Measurements from ENCODE around the gene TSPAN17. TPM values are rescaled to one million over a fixed set of nuclear protein-coding genes. Genes with fewer than 3 reads are reported as not detected.

Gene TSPAN17
- total and polyA plus RNA-seq, 10 of the 15 experiments (the other 5 are each of a cell fraction or from before 2014, with no cell fraction given): 0.24 to 17.1 (median 10.4) TPM

- no peak for TF ChIP-seq HCFC1 (IDR thresholded peaks at IDR 0.05; ENCODE audit: low read length)
- TF ChIP-seq BCL3 (IDR thresholded peaks at IDR 0.05; ENCODE audit: borderline replicate concordance, insufficient read depth, low read depth, low read length, poor library complexity, severe bottlenecking): no peak
- TF ChIP-seq TCF3 (IDR thresholded peaks at IDR 0.05; ENCODE audit: borderline replicate concordance, insufficient read depth, low read depth, low read length): 0 out of 2 replicates have a peak, but pooled peaks have one; percentile 47
- TF ChIP-seq RUNX3 (IDR thresholded peaks at IDR 0.05; ENCODE audit: low read length): peak; percentile 13; the same call in 1 of the 2 replicates
- peak; percentile 3 to 76; a peak in 2 of 4 replicates for TF ChIP-seq BHLHE40 (IDR thresholded peaks at IDR 0.05; ENCODE audit: borderline replicate concordance in 1 of 2, low read depth in 2 of 2, low read length in 1 of 2)
- TF ChIP-seq SRF (IDR thresholded peaks at IDR 0.05; ENCODE audit: low read depth in 2 of 2, low read length in 2 of 2): peak in 1 of 2 experiments; percentile 8; a peak in 1 of 4 replicates
- no peak for TF ChIP-seq SREBF2 (IDR thresholded peaks at IDR 0.05; ENCODE audit: low read length)
- TF ChIP-seq RCOR1 (conservative IDR thresholded peaks at IDR 0.05; ENCODE audit: low read depth, low read length): no peak
- TF ChIP-seq ZNF592 (IDR thresholded peaks at IDR 0.05): no peak
- TF ChIP-seq FOS (IDR thresholded peaks at IDR 0.05; ENCODE audit: borderline replicate concordance, extremely low read depth, insufficient read length): no peak
- no peak for TF ChIP-seq KDM1A (IDR thresholded peaks at IDR 0.05; ENCODE audit: borderline replicate concordance)
- no peak for TF ChIP-seq HSF1 (IDR thresholded peaks at IDR 0.05; ENCODE audit: low read depth, low read length)
- no peak; the same call in 1 of the 2 replicates for TF ChIP-seq MAX (IDR thresholded peaks at IDR 0.05; ENCODE audit: low read depth, low read length)
- TF ChIP-seq GABPA (IDR thresholded peaks at IDR 0.05; ENCODE audit: low read depth): no peak
- TF ChIP-seq CBFB (IDR thresholded peaks at IDR 0.05; ENCODE audit: low read depth): no peak
- peak; percentile 5; the same call in 1 of the 2 replicates for TF ChIP-seq SMC3 (IDR thresholded peaks at IDR 0.05; ENCODE audit: borderline replicate concordance, low read length)
- TF ChIP-seq JUNB (IDR thresholded peaks at IDR 0.05): no peak
- TF ChIP-seq SPI1 (IDR thresholded peaks at IDR 0.05; ENCODE audit: borderline replicate concordance, insufficient read depth, low read depth, low read length): no peak
- TF ChIP-seq KAT2A (conservative IDR thresholded peaks at IDR 0.05; ENCODE audit: control insufficient read depth, low read depth, low read length): no peak
- no peak for TF ChIP-seq SUZ12 (IDR thresholded peaks at IDR 0.05; ENCODE audit: unreplicated experiment)
- no peak for TF ChIP-seq POLR2AphosphoS2 (IDR thresholded peaks at IDR 0.05; ENCODE audit: low read depth, low read length)
- TF ChIP-seq RAD51 (IDR thresholded peaks at IDR 0.05): no peak
- TF ChIP-seq ZSCAN29 (IDR thresholded peaks at IDR 0.05): no peak
- no peak for TF ChIP-seq BCL11A (IDR thresholded peaks at IDR 0.05; ENCODE audit: low read depth, low read length)
Observed at GRCh38 chr5:176647030-176647842, at the start of gene TSPAN17 (continued).
